Kidney tubule cell (primary cell): Measurements from ENCODE around the gene RSF1.

Source experiments
- DNase-seq: peaks from one replicate; pipeline ENCODE4 v3.0.0-alpha.2; 2018; ENCODE audit warnings: low spot score

Gene RSF1

DNA sequence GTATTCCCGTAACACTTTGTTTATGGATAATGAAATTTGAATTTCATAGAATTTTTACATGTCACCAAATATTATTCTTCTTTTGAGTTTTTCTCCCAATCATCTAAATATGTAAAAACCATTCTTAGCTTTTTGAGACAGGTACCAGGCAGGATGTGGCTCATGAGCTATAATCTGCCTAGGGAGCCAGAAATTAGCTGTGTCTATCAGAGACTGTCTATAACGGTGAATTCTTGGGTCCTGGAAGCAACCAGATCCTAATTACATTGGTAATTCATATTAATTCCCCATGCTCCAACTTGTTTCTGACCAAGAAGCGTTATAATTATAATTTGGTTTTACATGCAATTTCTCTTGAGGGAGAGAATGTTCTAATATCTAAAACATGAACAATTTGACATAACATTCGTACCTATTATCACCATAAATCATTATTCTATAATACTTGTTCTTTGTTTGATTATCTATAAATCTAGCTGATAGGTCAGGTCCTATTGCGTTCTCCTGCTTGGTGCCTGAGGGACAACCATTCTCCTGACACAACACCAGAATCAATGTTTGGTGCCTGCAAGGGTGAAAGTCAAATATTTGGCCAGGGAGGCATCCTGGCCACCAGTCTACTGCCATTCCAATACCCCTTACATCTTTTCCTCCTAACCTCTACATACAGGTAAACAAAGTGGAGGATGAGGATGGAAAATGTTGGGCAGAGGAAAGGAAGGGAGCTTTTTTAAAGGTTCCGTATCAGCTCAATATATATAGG, 69.9 kb downstream of the RSF1 start:
- DNase-seq, result no peak

DNA sequence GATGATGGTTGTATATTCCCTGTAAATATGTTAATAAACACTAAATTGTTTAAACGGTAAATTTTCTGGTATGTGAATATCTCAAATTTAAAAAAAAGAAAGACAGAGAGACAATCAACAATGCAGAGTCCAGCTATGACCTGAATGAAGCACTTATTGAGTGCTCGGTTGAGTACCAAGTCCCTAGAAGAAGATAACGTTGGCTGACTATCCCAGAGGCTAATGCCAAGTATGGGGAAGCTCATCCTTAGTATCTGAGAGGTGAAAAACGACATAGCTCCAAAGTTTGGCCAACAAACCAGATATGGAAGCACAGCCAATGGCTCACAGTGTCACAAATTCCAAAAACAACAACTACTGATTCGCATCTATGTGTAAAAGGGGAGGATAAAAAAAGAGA, 71.3 kb downstream of the RSF1 start:
- DNase-seq, result no peak

- no peak for DNase-seq
Observed at GRCh38 chr11:77748266-77748665, 72.3 kb downstream of the RSF1 start.

- no peak for DNase-seq
Observed at GRCh38 chr11:77747381-77747969, 73.0 kb downstream of the RSF1 start.

DNA sequence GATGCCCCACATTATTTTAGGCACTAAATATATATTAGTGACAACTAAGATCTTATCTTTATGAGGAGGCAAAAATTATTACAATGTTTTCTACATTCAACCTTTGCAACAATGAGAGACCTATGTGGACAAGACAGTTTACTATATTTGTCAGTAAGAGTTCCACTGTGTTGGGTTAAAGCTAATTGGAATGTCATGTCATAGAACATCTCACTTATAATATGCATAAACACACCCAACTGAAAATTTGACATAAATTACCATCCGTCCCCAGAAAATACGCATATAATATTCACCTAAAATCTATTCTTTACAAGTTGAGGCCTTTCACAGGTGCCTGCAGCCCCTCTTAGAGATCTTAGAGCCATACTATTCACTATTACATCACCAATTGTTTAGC, 84.0 kb downstream of the RSF1 start:
- DNase-seq, result no peak

GRCh38 chr11:77734890-77735289, 85.6 kb downstream of the RSF1 start:
- no peak for DNase-seq

DNA sequence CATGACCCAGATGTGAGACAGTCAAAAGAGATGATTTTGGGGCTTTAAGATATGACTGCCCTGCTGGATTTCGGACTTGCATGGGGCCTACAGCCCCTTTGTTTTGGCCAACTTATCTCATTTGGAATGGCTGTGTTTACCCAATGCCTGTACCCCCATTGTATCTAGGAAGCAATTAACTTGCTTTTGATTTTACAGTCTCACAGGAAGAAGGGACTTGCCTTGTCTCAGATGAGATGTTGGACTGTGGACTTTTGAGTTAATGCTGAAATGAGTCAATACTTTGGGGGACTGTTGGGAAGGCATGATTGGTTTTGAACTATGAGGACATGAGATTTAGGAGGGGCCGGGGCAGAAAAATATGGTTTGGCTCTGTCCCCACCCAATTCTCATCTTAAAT, 88.4 kb downstream of the RSF1 start:
- DNase-seq, result no peak

DNA sequence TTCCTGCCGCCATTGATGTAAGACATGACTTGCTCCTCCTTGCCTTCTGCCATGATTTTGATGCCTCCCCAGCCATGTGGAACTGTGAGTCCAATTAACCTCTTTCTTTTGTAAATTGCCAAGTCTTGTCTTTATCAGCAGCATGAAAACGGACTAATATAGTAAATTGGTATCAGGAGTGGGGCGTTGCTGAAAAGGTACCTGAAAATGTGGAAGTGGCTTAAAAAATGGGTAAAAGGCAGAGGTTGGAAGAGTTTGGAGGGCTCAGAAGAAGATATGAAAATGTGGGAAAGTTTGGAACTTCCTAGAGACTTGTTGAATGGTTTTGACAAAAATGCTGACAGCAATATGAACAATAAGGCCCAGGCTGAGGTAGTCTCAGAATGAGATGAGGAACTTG, 89.7 kb downstream of the RSF1 start:
- no peak for DNase-seq

GRCh38 chr11:77729063-77729462, 91.5 kb downstream of the RSF1 start:
- DNase-seq, result no peak

- no peak for DNase-seq
Observed at GRCh38 chr11:77728203-77728786, 92.2 kb downstream of the RSF1 start.

DNA sequence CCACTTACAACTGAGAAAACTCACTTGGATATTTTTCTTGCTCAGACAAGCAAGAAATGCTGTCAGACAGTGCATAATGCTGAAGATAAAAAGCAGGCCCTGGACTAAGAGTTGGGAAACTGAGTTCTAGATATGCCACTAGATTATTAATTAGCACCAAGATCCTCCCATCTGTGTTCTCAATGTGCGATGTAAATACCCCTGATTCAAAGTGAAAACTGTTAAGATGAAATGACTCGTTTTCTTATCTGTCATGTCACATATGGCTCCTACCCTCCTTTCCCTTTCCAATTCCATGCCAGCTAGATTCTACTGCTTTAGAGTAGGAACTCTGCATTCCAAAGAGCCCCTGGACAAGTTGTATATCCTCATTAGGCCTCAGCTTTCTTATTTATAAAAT, 94.0 kb downstream of the RSF1 start:
- no peak for DNase-seq

- DNase-seq, result no peak
Observed at GRCh38 chr11:77725433-77725832, 95.1 kb downstream of the RSF1 start.

DNA sequence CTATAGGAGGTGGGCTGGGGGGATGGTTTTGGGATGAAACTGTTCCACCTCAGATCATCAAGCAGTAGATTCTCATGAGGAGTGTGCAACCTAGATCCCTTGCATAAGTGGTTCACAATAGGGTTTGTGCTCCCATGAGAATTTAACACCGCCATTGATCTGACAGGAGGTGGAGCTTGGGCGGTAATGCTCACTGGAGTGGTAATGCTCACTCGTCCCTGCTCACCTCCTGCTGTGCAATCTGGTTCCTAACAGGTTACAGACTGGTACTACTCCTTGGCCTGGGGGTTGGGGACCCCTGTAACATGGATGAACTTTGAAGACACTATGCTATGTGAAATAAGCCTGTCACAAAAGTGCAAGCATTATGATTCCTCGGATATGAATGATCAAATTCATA, 95.9 kb downstream of the RSF1 start:
- DNase-seq, result no peak

DNA sequence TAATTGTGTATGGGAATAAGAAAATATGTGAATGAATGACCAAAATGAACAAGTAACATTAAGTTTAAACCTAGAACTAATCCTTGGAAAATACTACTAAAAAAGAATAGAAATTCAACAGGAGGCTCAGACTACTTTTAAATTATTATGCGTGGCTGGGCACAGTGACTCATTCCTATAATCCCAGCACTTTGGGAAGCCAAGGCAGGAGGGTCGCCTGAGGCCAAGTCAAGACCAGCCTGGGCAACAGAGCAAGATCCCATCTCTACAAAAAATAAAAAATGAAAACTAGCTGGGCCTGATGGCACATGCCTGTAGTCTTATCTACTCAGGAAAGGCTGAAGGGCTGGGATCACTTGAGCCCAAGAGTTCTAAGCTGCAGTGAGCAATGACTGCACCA, 97.5 kb downstream of the RSF1 start:
- DNase-seq, result no peak

DNA sequence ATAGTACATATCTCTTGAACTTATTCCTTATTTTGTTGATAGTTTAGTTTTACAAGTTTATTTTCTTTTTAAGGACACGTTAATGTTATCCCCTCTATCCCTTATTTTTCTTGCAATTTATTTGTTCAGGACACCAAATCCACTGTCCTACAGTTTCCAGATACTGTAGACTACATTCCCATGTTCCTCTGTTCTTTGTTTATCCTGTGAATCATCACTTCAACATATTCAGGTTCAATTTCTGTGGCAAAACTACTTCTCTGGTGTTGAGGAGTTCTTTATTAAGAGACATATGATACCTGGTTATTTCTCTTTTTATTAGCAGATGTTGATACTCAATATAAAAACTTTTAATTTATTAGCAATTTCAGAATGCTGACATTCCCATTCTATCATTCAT, 110.2 kb downstream of the RSF1 start:
- peak; percentile 32 for DNase-seq

DNA sequence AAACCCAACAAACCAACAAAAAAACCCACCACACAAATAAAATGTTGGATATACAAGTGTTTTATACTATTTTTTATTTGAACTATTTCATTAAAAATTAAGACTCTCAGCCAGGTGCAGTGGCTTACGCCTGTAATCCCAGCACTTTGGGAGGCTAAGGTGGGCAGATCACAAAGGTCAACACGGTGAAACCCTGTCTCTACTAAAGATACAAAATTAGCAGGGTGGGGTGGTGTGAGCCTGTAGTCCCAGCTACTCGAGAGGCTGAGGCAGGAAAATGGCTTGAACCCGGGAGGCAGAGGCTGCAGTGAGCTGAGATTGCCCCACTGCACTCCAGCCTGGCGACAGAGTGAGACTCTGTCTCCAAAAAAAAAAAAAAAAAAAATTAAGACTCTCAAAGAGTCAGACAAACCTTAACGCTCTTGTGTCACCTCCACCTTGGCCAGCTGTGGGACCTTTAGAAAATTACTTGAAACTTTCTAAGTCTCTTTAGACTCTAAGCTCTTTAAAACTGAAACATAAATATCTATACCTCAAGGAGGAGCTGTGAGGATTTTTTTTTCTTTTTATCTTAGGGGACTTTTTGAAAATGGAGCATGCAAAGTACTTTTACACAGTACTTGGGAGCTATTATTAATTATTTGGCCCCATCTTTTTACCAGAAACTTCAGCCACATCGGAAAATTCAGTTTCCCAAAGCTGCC, 114.5 kb downstream of the RSF1 start:
- no peak for DNase-seq

- DNase-seq, result peak; percentile 97
Observed at GRCh38 chr11:77705195-77705875, 115.2 kb downstream of the RSF1 start.

DNA sequence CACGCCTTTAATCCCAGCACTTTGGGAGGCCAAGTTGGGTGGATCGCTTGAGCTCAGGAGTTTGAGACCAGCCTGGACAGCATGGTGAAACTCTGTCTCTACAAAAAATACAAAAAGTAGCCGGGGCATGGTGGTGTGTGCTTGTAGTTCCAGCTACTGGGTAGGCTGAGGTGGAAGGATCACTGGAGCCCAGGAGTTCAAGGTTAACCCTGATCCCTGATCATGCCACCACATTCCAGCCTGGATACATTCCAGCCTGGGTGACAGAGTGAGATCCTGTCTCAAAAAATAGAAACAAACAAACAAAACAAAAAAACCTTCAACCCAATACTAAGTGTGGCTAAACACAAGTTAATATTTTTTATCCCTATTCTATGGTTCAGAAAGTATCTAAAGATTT, 116.5 kb downstream of the RSF1 start:
- no peak for DNase-seq

DNA sequence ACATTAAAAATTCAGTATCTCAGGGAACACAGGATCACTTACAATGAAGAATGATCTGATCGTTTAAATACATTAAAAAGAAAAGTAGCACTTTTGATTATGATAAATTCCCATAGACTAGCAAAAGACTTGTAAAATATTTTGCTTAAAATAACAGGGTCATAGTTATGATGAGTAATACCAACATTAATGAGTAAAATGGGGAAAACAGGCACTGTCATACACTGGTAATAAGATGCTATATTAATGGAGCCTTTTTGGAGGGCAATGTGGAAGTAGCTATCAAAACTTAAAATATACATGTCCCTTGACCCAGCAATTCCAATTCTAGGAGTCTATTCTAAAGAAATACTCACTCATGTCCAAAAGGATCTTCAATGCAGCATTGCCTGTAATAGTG, 121.1 kb downstream of the RSF1 start:
- no peak for DNase-seq

- DNase-seq, result no peak
Observed at GRCh38 chr11:77698896-77699295, 121.6 kb downstream of the RSF1 start.

- no peak for DNase-seq
Observed at GRCh38 chr11:77697865-77698264, 122.7 kb downstream of the RSF1 start.

GRCh38 chr11:77695417-77695816, 125.1 kb downstream of the RSF1 start:
- DNase-seq, result no peak

DNA sequence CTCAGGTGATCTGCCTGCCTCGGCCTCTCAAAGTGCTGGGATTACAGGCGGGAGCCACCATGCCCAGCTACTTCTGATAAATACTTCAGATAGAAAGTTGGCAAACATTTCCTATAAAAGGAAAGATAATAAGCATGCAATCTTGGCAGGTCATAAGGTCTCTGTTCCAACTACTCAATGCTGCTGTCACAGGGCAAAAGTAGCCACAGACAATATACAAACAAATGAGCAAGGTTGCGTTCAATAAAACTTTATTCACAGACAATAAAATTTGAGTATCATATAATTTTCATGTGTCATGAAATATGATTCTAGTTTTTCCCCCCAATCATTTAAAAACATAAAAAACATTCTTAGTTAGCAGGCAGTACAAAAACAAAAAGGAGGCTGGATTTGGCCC, 129.9 kb downstream of the RSF1 start:
- no peak for DNase-seq
